Neural cell (in vitro differentiated cells): ENCODE measurements around the gene LCE6A. TPM values are rescaled to one million over a fixed set of nuclear protein-coding genes. Genes with fewer than 3 reads are reported as not detected.

Source experiments
- H2AFZ ChIP-seq: fragments of 200-600, 300-800 bp; sonication (generic), shearing (Covaris generic); 2 replicates; pipeline ENCODE4 v1.6.0; 2014; ENCODE audit warnings: low read depth, mild to moderate bottlenecking, antibody characterized with exemption, low read length, moderate library complexity
- H3F3A ChIP-seq: fragments of 200-600 bp; shearing (Covaris generic); 2 replicates; pipeline ENCODE4 v1.6.1; 2016; ENCODE audit warnings: mild to moderate bottlenecking, moderate library complexity, mixed read lengths, antibody characterized with exemption, low read length; ENCODE audit not compliant: insufficient read depth, poor library complexity, severe bottlenecking
- H3K27ac ChIP-seq: fragments of 200-600, 300-800 bp; sonication (generic), shearing (Covaris generic); 2 replicates; pipeline ENCODE4 v1.5.1; 2014; ENCODE audit warnings: mild to moderate bottlenecking, low read length, moderate library complexity
- H3K27me3 ChIP-seq: fragments of 300-800, 200-600 bp; sonication (generic), shearing (Covaris generic); 2 replicates; pipeline ENCODE4 v1.6.0; 2014; ENCODE audit warnings: mild to moderate bottlenecking, low read depth, low read length, moderate library complexity; ENCODE audit not compliant: insufficient read depth
- H3K36me3 ChIP-seq: fragments of 300-800, 200-600 bp; sonication (generic), shearing (Covaris generic); 2 replicates; pipeline ENCODE4 v1.5.1; 2014; ENCODE audit warnings: mild to moderate bottlenecking, antibody characterized with exemption, low read length, moderate library complexity; ENCODE audit not compliant: insufficient read depth
- H3K4me2 ChIP-seq: fragments of 300-800, 200-600 bp; sonication (generic), shearing (Covaris generic); 2 replicates; pipeline ENCODE4 v1.6.0; 2014; ENCODE audit warnings: mild to moderate bottlenecking, low read length
- H3K4me3 ChIP-seq: fragments of 300-800, 200-600 bp; sonication (generic), shearing (Covaris generic); 2 replicates; pipeline ENCODE4 v1.5.1; 2014; ENCODE audit warnings: mild to moderate bottlenecking, low read length, moderate library complexity
- H3K79me2 ChIP-seq: fragments of 200-600 bp; shearing (Covaris generic); replicated peaks from 2 replicates; pipeline ENCODE4 v1.6.0; 2014; ENCODE audit warnings: mild to moderate bottlenecking, low read length, moderate library complexity; ENCODE audit not compliant: insufficient read depth
- H3K9ac ChIP-seq: fragments of 300-800, 200-600 bp; sonication (generic), shearing (Covaris generic); 2 replicates; pipeline ENCODE4 v1.6.1; 2016; ENCODE audit warnings: mild to moderate bottlenecking, low read length, mixed read lengths
- H3K9me2 ChIP-seq: fragments of 200-600 bp; shearing (Covaris generic); 2 replicates; pipeline ENCODE4 v1.6.1; 2016; ENCODE audit warnings: mild to moderate bottlenecking, low read length, mixed read lengths; ENCODE audit not compliant: insufficient read depth
- H3K9me3 ChIP-seq: fragments of 200-600, 300-800 bp; sonication (generic), shearing (Covaris generic); 2 replicates; pipeline ENCODE4 v1.6.1; 2016; ENCODE audit warnings: mild to moderate bottlenecking, mixed run types, low read length, moderate library complexity, mixed read lengths
- H4K20me1 ChIP-seq: fragments of 200-600 bp; shearing (Covaris generic); 2 replicates; pipeline ENCODE4 v1.6.1; 2016; ENCODE audit warnings: mild to moderate bottlenecking, mixed run types; ENCODE audit not compliant: insufficient read depth
- CTCF ChIP-seq: fragments of 450-650 bp; IDR thresholded peaks from 2 replicates; pipeline ENCODE4 v1.5.1; 2014; ENCODE audit warnings: antibody characterized with exemption, mild to moderate bottlenecking, moderate library complexity; ENCODE audit not compliant: poor library complexity, severe bottlenecking
- EP300 ChIP-seq: fragments of 450-650 bp; conservative IDR thresholded peaks from 2 replicates; pipeline ENCODE4 v1.6.1; 2014; ENCODE audit warnings: antibody characterized with exemption, mild to moderate bottlenecking, moderate library complexity; ENCODE audit not compliant: poor library complexity, severe bottlenecking
- EZH2 ChIP-seq: fragments of 200-600, 300-800 bp; shearing (Covaris generic), sonication (generic); IDR thresholded peaks from 2 replicates; pipeline ENCODE4 v1.6.1; 2014; ENCODE audit warnings: antibody characterized with exemption, low read length, borderline replicate concordance, mild to moderate bottlenecking; ENCODE audit not compliant: insufficient read depth, poor library complexity, severe bottlenecking
- MXI1 ChIP-seq: fragments of 450-650 bp; conservative IDR thresholded peaks from 2 replicates; pipeline ENCODE4 v1.6.1; 2014; ENCODE audit warnings: antibody characterized with exemption, mild to moderate bottlenecking; ENCODE audit not compliant: poor library complexity, severe bottlenecking
- POLR2AphosphoS5 ChIP-seq: IDR thresholded peaks from 2 replicates; pipeline ENCODE4 v1.6.1; 2012
- RAD21 ChIP-seq: fragments of 450-650 bp; conservative IDR thresholded peaks from 2 replicates; pipeline ENCODE4 v1.6.1; 2014; ENCODE audit warnings: antibody characterized with exemption, mild to moderate bottlenecking, moderate library complexity
- REST ChIP-seq: IDR thresholded peaks from 2 replicates; pipeline ENCODE4 v1.6.1; 2012; ENCODE audit warnings: borderline replicate concordance
- SMC3 ChIP-seq: fragments of 450-650 bp; conservative IDR thresholded peaks from 2 replicates; pipeline ENCODE4 v1.6.1; 2014; ENCODE audit warnings: antibody characterized with exemption, mild to moderate bottlenecking, moderate library complexity; ENCODE audit not compliant: poor library complexity
- TAF1 ChIP-seq: IDR thresholded peaks from 2 replicates; pipeline ENCODE4 v1.6.1; 2012; ENCODE audit warnings: low read depth
- polyA plus RNA-seq: library from polyadenylated mRNA; depleted of rRNA; stranded (reverse); fragments of >200 nt; gene quantifications from 2 replicates; pipeline ENCODE4 v1.2.3, GENCODE V29; 2014

LCE6A gene
- polyA plus RNA-seq, 1 donor from 2014 or later: not detected

- no peaks in the 10 kb centered on the region for H3K79me2 ChIP-seq
- H2AFZ ChIP-seq: no peak overlapping the region
- H3K9me2 ChIP-seq: no peaks in the 10 kb centered on the region
- no peaks in the 10 kb centered on the region for H3K9me3 ChIP-seq
- H3K27ac ChIP-seq: no peak overlapping the region
- TF ChIP-seq CTCF: no peak
- H4K20me1 ChIP-seq: no peaks in the 10 kb centered on the region
- no peak overlapping the region for H3K4me2 ChIP-seq
- no peaks in the 10 kb centered on the region for H3K27me3 ChIP-seq
- no peak overlapping the region for H3K4me3 ChIP-seq
- H3K36me3 ChIP-seq: no peaks in the 10 kb centered on the region
- no peak overlapping the region for H3K9ac ChIP-seq
- no peaks in the 10 kb centered on the region for H3F3A ChIP-seq
Observed at GRCh38 chr1:152876827-152877226, 34.2 kb downstream of the LCE6A start.

GRCh38 chr1:152878042-152878441, 35.4 kb downstream of the LCE6A start, which contains the start of gene SMCP:
SMCP (plus strand) TSS chr1:152878322; CDS start chr1:152884423, 6,101 bp downstream.
- Histone ChIP-seq H3F3A (no peaks in the 10 kb centered on the region), H3K9me3 (no peaks in the 10 kb centered on the region), H3K79me2 (no peaks in the 10 kb centered on the region), H3K27me3 (no peaks in the 10 kb centered on the region), H3K4me3 (no peak within 1 kb of the TSS), H3K4me2 (no peak within 1 kb of the TSS), H3K27ac (no peak within 1 kb of the TSS), H2AFZ (no peak within 1 kb of the TSS), H4K20me1 (no peaks in the 10 kb centered on the region), H3K36me3 (no peaks in the 10 kb centered on the region), H3K9ac (no peak within 1 kb of the TSS), H3K9me2 (no peaks in the 10 kb centered on the region)
- no peak for TF ChIP-seq TAF1
- no peak for TF ChIP-seq EZH2
- TF ChIP-seq SMC3: no peak
- no peak for TF ChIP-seq MXI1
- no peak for TF ChIP-seq EP300
- no peak for TF ChIP-seq CTCF
- no peak for TF ChIP-seq POLR2AphosphoS5
- TF ChIP-seq REST: no peak
- TF ChIP-seq RAD21: no peak
